Stimulated activated CD4-positive, alpha-beta T cell treated with anti-CD3 and anti-CD28 coated beads, Interleukin-12 subunit alpha, Interleukin-12 subunit beta, amount 100 ng/mL, for 24 hours (primary cell): ENCODE measurements around the gene TELO2.

ENCODE experiments used
- DNase-seq, 2 experiments: peaks; one replicate each; pipeline ENCODE4 v3.0.0-alpha.2; 2020; ENCODE audit warnings: low read depth in 2 of 2

The TELO2 gene

GRCh38 chr16:1535391-1536291 is 42.5 kb downstream of the TELO2 start:
- DNase-seq = no peak

- no peak for DNase-seq
These were observed 43.4 kb downstream of the TELO2 start for GRCh38 chr16:1536601-1537000.

GRCh38 chr16:1537138-1537577 is 44.0 kb downstream of the TELO2 start:
- no peak for DNase-seq

GRCh38 chr16:1537763-1538289 is 44.7 kb downstream of the TELO2 start:
- no peak for DNase-seq

- no peak for DNase-seq
These were observed 45.8 kb downstream of the TELO2 start for GRCh38 chr16:1538804-1539520.

GRCh38 chr16:1539720-1540555 is 46.8 kb downstream of the TELO2 start:
- DNase-seq = no peak

GRCh38 chr16:1540556-1540855 is 47.3 kb downstream of the TELO2 start:
- DNase-seq = no peak

GRCh38 chr16:1541293-1542165 is 48.4 kb downstream of the TELO2 start:
- no peak for DNase-seq

- no peak for DNase-seq
These were observed 49.0 kb downstream of the TELO2 start for GRCh38 chr16:1542166-1542500.

GRCh38 chr16:1542533-1542932 is 49.4 kb downstream of the TELO2 start:
- no peak for DNase-seq

- peak; percentile 56 to 68 for DNase-seq
These were observed 50.1 kb downstream of the TELO2 start for GRCh38 chr16:1543085-1543896.

GRCh38 chr16:1545044-1546040 is 52.2 kb downstream of the TELO2 start:
- DNase-seq = no peak

GRCh38 chr16:1546430-1546829 is 53.3 kb downstream of the TELO2 start:
- DNase-seq = no peak

GRCh38 chr16:1548233-1548632 is 55.1 kb downstream of the TELO2 start:
- DNase-seq = no peak

- no peak for DNase-seq
These were observed 55.6 kb downstream of the TELO2 start for GRCh38 chr16:1548727-1549126.

GRCh38 chr16:1550069-1550468 is 56.9 kb downstream of the TELO2 start:
- no peak for DNase-seq

- no peak for DNase-seq
These were observed 57.5 kb downstream of the TELO2 start for GRCh38 chr16:1550696-1551095.

- no peak for DNase-seq
These were observed 58.0 kb downstream of the TELO2 start for GRCh38 chr16:1551166-1551565.

- no peak for DNase-seq
These were observed 59.0 kb downstream of the TELO2 start for GRCh38 chr16:1552129-1552528.
